Panc1 (cell line): Measurements from ENCODE around the gene STYK1. TPM values are rescaled to one million over a fixed set of nuclear protein-coding genes. Genes with fewer than 3 reads are reported as not detected.

Experiments used
- ATAC-seq: fragments of 200-7000 bp; cut with Tn5 transposase; 2 replicates; pipeline ENCODE4 v1.9.1; 2020; ENCODE audit warnings: mild to moderate bottlenecking, moderate library complexity
- BruUV-seq: library from RNA; stranded (reverse); fragments of 400-500 nt; replicated peaks from 2 replicates; lab custom pipeline; 2021; lab: Mats Ljungman, UMichigan
- CTCF ChIA-PET: fragments of 300-600 bp; sonication (Branson Sonifier 250); formaldehyde crosslinking; loops from one replicate; lab custom pipeline; 2022; ENCODE audit warnings: antibody characterized with exemption; lab: Charles Lee
- POLR2A ChIA-PET: fragments of 300-600 bp; sonication (Branson Sonifier 250); formaldehyde crosslinking; loops from one replicate; lab custom pipeline; 2022; ENCODE audit warnings: antibody characterized with exemption; lab: Charles Lee
- DNase-seq: peaks from one replicate; pipeline ENCODE4 v3.0.0-alpha.2; 2010; ENCODE audit warnings: low read depth, low spot score
- H3K27ac ChIP-seq: 2 replicates; pipeline ENCODE4 v1.5.1; 2011; ENCODE audit warnings: mild to moderate bottlenecking, low read length, inconsistent platforms
- H3K27me3 ChIP-seq: fragments of 200-500 bp; sonication (Bioruptor generic); 2 replicates; pipeline ENCODE4 v1.6.0; 2014; ENCODE audit warnings: low read length, inconsistent platforms; ENCODE audit not compliant: control insufficient read depth, insufficient read depth
- H3K36me3 ChIP-seq: fragments of 200-500 bp; sonication (Bioruptor generic); 2 replicates; pipeline ENCODE4 v1.5.1; 2014; ENCODE audit warnings: inconsistent platforms, mild to moderate bottlenecking, low read length, moderate library complexity; ENCODE audit not compliant: control insufficient read depth, insufficient read depth
- H3K4me1 ChIP-seq: 2 replicates; pipeline ENCODE4 v1.5.1; 2011; ENCODE audit warnings: inconsistent platforms, mild to moderate bottlenecking, low read length, moderate library complexity; ENCODE audit not compliant: control insufficient read depth, insufficient read depth
- H3K4me3 ChIP-seq, 2 experiments: 2 replicates each; pipeline ENCODE4 v1.5.1; 2011 to 2012; ENCODE audit warnings: low read depth in 2 of 2, low read length in 2 of 2, mild to moderate bottlenecking in 2 of 2, inconsistent platforms in 1 of 2, moderate library complexity in 1 of 2
- H3K9me3 ChIP-seq: fragments of 200-500 bp; sonication (Bioruptor generic); 2 replicates; pipeline ENCODE4 v1.5.1; 2014; ENCODE audit warnings: low read depth, mild to moderate bottlenecking, inconsistent platforms, low read length, moderate library complexity; ENCODE audit not compliant: control insufficient read depth, insufficient read depth
- POLR2AphosphoS5 ChIP-seq: IDR thresholded peaks from 2 replicates; pipeline ENCODE4 v1.6.1; 2012; ENCODE audit warnings: mild to moderate bottlenecking, low read depth, low read length, moderate library complexity
- SIN3A ChIP-seq: IDR thresholded peaks from 2 replicates; pipeline ENCODE4 v1.6.1; 2012; ENCODE audit warnings: low read depth, mild to moderate bottlenecking, low read length, moderate library complexity, borderline replicate concordance; ENCODE audit not compliant: insufficient read depth
- TCF7L2 ChIP-seq: IDR thresholded peaks from 2 replicates; pipeline ENCODE4 v1.6.1; 2011; ENCODE audit warnings: mild to moderate bottlenecking, low read depth, low read length, inconsistent platforms
- in situ Hi-C: cut with HindIII; loops from 2 replicates; pipeline ENCODE4 v1.10.0; 2016; ENCODE audit warnings: low sequenced_read_pairs, low pct_unique_long_range_greater_than_20kb
- intact Hi-C: fragments of 100-400 bp; cut with micrococcal nuclease; formaldehyde crosslinking; loops from one replicate; pipeline ENCODE4 v1.10.0; 2022; ENCODE audit not compliant: unreplicated experiment
- total RNA-seq: library from RNA; stranded (reverse); gene quantifications from one replicate; pipeline ENCODE4 v1.2.1, GENCODE V29; 2021; ENCODE audit not compliant: unreplicated experiment
- TF ChIP-seq, protein P1 (sequence below), 2 experiments: IDR thresholded peaks; 2 replicates each; pipeline ENCODE4 v1.6.1; 2011 to 2012; ENCODE audit warnings: low read depth in 2 of 2, control low read depth in 1 of 2, low read length in 1 of 2, mild to moderate bottlenecking in 1 of 2, moderate library complexity in 1 of 2; ENCODE audit not compliant: insufficient read depth in 1 of 2
- TF ChIP-seq, protein P2 (sequence below): fragments of 450-650 bp; IDR thresholded peaks from 2 replicates; pipeline ENCODE4 v1.5.1; 2017; ENCODE audit warnings: mild to moderate bottlenecking

Gene STYK1
- total RNA-seq, 1 experiment from 2014 or later, result 0.85 TPM

DNA sequence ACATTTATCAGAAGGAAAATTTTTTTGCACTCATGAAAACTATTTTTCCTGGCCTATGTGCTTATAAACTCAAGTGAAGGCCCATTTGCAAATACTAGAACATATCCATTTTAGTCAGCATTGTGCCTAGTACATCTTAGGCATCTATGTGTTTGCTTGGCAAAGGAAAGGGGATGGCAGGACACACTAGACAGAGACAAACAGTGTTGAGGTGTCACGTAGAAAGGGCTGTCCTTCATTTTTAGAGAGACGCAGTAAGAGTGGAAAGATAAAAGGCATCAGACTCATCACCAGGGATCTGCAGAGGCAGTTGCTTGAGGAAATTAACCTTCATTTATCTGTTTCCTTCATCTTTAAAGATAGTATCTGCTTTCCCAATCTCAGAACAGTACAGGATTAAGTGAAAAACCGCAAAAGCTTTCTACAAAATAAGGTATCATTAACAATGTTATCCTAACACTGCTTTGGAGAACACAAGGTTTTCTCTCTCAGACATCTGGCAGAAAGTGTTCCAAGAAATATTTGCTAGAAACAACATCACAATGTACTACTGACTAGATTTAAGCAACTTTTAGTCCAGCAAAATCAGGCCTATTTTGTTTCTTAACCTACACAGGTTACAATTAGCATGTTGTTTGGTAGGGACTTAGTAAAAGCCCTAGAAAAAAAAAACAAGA, 47.3 kb upstream of the STYK1 start:
- ChIA-PET POLR2A (no interaction called here), CTCF (no interaction called here)
- Histone ChIP-seq H3K27ac (peak overlapping the region; percentile 91), H3K27me3 (no peaks in the 10 kb centered on the region; the same call in 1 of the 2 replicates), H3K4me1 (peaks cover 52% of the 10 kb centered on the region), H3K9me3 (no peaks in the 10 kb centered on the region), H3K4me3 (peak overlapping the region; percentile 88 to 99), H3K36me3 (peaks cover 8% of the 10 kb centered on the region)
- ATAC-seq (no peak), DNase-seq (no peak)
- in situ Hi-C loops (no loop called here), intact Hi-C loops (no loop called here)
- no TSS peak for BruUV-seq
- TF ChIP-seq, protein P1, sequence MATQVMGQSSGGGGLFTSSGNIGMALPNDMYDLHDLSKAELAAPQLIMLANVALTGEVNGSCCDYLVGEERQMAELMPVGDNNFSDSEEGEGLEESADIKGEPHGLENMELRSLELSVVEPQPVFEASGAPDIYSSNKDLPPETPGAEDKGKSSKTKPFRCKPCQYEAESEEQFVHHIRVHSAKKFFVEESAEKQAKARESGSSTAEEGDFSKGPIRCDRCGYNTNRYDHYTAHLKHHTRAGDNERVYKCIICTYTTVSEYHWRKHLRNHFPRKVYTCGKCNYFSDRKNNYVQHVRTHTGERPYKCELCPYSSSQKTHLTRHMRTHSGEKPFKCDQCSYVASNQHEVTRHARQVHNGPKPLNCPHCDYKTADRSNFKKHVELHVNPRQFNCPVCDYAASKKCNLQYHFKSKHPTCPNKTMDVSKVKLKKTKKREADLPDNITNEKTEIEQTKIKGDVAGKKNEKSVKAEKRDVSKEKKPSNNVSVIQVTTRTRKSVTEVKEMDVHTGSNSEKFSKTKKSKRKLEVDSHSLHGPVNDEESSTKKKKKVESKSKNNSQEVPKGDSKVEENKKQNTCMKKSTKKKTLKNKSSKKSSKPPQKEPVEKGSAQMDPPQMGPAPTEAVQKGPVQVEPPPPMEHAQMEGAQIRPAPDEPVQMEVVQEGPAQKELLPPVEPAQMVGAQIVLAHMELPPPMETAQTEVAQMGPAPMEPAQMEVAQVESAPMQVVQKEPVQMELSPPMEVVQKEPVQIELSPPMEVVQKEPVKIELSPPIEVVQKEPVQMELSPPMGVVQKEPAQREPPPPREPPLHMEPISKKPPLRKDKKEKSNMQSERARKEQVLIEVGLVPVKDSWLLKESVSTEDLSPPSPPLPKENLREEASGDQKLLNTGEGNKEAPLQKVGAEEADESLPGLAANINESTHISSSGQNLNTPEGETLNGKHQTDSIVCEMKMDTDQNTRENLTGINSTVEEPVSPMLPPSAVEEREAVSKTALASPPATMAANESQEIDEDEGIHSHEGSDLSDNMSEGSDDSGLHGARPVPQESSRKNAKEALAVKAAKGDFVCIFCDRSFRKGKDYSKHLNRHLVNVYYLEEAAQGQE (IDR thresholded peaks at IDR 0.05; ENCODE audit: insufficient read depth in 1 of 2, low read depth in 2 of 2, low read length in 1 of 2), result no peak
- TF ChIP-seq SIN3A (no peak), POLR2AphosphoS5 (no peak)
- TF ChIP-seq, protein P2, sequence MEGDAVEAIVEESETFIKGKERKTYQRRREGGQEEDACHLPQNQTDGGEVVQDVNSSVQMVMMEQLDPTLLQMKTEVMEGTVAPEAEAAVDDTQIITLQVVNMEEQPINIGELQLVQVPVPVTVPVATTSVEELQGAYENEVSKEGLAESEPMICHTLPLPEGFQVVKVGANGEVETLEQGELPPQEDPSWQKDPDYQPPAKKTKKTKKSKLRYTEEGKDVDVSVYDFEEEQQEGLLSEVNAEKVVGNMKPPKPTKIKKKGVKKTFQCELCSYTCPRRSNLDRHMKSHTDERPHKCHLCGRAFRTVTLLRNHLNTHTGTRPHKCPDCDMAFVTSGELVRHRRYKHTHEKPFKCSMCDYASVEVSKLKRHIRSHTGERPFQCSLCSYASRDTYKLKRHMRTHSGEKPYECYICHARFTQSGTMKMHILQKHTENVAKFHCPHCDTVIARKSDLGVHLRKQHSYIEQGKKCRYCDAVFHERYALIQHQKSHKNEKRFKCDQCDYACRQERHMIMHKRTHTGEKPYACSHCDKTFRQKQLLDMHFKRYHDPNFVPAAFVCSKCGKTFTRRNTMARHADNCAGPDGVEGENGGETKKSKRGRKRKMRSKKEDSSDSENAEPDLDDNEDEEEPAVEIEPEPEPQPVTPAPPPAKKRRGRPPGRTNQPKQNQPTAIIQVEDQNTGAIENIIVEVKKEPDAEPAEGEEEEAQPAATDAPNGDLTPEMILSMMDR, result no peak

DNA sequence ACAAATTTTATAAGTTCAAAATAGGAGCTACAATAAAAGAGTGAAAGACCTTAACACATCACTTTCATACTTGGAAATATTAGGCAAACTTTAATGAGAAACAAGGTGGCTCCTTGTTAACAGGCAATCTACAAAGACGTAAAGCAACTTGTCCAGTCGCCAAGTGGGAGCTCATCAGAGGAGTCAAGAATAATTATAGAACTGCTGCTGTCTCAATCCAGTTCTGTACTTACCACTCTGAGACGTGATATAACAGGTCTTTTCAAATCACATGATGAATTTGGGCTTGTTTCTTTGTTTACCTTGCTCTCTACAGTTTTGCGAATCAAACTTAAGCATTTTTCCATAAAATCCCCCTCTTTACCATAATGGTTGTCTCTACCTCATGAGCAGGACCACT, 45.6 kb upstream of the STYK1 start:
- Histone ChIP-seq H3K27me3 (no peaks in the 10 kb centered on the region), H3K9me3 (no peaks in the 10 kb centered on the region), H3K4me1 (peaks cover 55% of the 10 kb centered on the region), H3K36me3 (peaks cover 9% of the 10 kb centered on the region), H3K27ac (peak overlapping the region; percentile 57; the same call in 1 of the 2 replicates), H3K4me3 (peak overlapping the region in 1 of 2 experiments; percentile 88; a peak in 1 of 4 replicates)
- DNase-seq, result no peak
- POLR2A ChIA-PET, result no interaction called here
- BruUV-seq, result no TSS peak
- no peak for TF ChIP-seq SIN3A
- TF ChIP-seq, protein P2, result no peak
- no peak for TF ChIP-seq TCF7L2
- no peak for TF ChIP-seq POLR2AphosphoS5
- TF ChIP-seq, protein P1 (IDR thresholded peaks at IDR 0.05; ENCODE audit: insufficient read depth in 1 of 2, low read depth in 2 of 2, low read length in 1 of 2), result no peak
- intact Hi-C loops (no loop called here), in situ Hi-C loops (no loop called here)
- ATAC-seq, result no peak
- CTCF ChIA-PET, result no interaction called here
